HG03432 (cell line): Measurements from ENCODE around the gene PIGH.
"Not testable (repeated sequence)": the region's sequence is repeated elsewhere in the genome, so short reads cannot be mapped to it uniquely, and the experiment has no call there.

Experiments used
- ATAC-seq: cut with Tn5 transposase; IDR thresholded peaks from one replicate; pipeline ENCODE4 v1.9.1; 2021; ENCODE audit warnings: mild to moderate bottlenecking, moderate library complexity; ENCODE audit not compliant: unreplicated experiment

Gene PIGH

DNA sequence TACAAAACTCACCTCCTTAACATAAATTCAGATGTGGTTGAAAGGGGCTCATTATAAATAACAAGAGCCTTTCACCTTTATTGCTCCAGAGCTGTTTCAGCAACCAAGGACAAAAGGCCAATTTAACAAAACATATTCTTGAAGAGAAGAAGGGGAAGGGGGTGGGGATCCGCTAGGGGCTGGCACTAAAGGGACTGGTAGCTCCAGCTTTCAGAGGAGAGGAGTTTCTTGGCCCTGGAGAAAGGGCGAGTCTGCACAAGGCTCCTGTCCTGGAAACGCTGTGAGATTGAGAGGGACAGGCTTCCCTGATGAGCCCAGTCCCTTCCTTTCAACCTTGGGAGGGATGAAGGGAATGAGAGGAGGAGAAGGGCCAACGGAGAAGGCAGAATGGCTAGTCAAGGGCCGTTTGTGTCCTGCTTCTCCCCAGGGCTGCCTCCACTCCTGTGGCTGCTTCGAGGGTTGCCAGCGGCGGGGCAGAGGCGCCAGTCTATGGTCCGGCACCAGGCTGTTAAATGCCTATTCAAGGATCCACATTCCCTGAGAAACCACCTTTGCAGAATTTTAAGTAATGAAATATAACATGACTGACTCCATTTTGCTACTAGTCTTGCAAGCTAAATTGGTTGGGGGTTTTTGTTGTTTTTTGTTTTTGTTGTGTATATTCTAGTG is 9.7 kb upstream of the PIGH start:
- ATAC-seq = no peak

DNA sequence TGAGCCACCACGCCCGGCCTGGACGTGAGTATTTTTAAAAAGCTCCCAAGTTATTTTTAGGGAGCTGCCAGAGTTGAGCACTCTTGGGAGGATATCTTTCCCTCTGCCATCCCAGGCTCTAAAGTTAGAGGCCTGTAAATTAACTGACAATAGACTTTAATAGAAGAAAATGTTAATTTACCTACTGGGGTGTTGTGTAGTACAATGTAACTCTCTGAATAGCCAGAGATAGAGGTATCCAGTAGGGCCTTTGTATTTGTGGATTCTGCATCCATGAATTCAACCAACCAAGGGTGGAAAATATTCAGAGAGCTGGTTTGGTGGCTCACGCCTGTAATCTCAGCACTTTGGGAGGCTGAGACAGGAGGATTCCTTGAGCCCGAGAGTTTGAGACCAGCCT is 7.6 kb upstream of the PIGH start:
- no peak for ATAC-seq

DNA sequence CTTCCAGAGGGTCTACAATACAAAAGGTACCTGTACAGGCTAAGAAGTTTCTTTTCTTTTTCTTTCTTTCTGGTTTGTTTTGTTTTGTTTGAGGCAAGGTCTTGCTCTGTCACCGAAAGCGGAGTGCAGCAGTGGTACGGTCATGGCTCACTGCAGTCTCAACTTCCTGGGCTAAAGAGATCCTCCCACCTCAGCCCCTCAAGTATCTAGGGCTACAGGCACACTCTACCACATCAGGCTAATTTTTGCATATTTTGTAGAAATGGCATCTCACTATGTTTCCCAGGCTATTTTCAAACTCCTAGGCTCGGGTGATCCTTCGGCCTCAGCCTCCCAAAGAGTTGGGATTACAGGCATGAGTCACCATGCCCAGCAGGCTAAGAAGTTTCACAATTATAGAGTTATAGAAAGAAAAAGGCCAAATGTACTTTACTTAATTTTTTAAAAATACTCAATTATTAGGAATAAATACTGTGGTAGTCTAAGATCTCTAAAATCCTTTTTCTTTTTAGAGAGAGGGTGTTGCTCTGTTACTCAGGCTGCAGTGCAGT is 3.0 kb upstream of the PIGH start:
- peak; percentile 57 for ATAC-seq

DNA sequence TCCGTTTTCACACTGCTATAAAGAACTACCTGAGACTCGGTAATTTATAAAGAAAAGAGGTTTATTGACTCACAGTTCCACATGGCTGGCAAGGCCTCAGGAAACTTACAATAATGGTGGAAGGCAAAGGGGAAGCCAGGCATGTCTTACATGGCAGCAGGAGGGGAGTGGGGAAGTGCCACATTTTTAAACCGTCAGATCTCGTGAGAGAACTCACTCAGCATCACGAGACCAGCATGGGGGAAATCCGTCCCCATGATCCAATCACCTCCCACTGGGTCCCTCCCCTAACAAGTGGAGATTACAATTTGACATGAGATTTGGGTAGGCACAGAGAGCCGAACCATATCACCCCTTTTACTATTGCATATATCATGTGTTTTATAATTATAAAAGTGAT is 2.0 kb upstream of the PIGH start:
- ATAC-seq = no peak

DNA sequence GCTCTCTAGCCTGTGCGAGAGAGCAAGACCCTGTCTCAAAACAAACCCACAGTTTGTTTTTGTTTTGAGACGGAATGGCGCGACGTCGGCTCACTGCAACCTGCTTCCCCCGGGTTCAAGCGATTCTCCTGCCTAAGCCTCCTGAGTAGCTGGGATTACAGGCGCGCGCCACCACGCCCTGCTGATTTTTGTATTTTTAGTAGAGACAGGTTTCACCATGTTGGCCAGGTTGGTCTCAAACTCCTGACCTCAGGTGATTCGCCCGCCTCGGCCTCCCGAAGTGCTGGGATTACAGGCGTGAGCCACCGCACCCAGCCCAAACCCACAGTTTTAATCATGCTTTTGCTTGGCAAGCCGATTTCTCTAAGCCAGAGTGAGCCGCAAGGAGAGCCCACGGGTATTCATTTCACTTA is 500 bp upstream of the PIGH start:
- peak; percentile 4 for ATAC-seq

DNA sequence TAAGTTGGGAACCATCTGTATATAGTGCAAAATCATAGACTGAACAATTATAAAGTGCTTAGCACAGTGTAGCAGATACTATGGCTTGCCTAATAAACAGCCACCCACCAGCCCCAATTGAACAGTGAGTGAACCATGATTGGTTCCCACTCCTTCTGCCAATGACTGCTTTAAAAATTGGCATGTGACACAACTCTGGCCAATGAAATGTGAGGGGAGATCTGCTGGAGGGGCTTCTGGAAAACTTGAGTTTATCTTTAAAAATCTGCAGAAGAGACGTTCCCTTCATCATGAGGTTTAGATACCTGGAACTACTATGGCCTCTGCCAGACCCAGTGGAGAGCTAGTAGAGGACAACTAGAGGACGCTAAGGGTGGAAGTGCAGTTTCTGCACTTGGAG is 4.7 kb downstream of the PIGH start:
- ATAC-seq = no peak

DNA sequence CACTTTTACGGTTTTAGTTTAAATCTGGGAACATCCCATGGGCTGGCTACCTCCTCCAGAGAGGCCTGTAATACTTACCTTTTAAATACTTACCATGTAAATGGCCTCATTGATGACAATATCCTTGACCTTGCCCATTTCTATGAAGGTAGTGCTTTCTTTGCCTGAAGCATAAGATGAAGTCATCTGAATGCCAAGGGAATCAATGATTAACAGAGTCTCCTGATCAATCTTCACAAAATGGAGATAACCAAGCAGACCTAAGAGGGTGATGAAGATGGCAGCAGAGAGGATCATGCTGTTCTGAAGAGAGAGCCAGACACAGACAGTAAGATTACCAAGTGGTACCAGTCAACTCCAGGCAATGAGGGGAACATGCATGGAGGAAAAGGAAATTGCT is 6.4 kb downstream of the PIGH start:
- not testable (repeated sequence) for ATAC-seq

DNA sequence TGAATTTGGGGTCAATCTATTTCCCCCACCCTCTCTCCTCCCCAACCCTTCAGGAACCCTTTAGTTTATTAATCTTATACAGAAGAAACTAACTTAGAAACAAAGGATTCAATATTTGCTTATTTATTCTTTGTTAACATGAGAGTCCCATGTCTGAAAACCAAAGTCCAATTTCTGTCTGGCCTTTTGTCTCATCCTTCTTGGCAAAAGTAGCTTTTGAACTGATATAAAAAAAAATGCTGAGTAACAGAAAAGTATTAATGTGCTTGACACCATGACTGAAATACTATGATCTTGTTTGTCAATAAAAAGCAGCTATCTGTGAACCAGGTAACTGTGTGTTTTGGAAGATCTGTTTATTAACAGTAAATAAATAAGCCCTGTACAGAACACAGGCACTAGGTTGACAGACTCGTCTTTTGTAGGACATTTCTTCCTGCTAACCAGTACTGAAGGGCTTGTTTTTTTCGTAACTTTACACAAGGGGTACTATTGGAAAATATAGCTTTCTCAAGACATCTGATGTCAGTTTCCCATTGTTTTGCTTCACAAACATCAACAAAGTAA is 10.8 kb downstream of the PIGH start:
- no peak for ATAC-seq

DNA sequence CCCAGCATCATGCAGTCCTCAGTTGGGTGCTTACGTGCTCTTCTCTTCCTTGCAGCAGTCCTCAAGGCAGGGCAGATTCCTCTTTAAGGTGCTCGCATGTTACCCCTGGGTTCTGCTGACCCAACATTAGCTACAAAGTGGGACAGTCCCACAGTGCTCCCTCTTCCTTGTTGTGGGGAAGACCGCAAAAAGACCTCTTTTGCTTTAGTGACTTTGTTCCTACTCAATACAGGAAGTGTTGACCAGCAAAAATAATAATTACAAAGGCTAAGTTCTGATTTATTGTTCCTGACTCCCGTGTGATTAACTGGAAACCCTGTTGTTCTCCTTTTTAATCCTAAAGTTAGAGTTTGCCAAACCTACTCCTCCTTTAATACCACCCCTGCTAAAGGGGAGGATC is 13.7 kb downstream of the PIGH start:
- ATAC-seq = no peak

DNA sequence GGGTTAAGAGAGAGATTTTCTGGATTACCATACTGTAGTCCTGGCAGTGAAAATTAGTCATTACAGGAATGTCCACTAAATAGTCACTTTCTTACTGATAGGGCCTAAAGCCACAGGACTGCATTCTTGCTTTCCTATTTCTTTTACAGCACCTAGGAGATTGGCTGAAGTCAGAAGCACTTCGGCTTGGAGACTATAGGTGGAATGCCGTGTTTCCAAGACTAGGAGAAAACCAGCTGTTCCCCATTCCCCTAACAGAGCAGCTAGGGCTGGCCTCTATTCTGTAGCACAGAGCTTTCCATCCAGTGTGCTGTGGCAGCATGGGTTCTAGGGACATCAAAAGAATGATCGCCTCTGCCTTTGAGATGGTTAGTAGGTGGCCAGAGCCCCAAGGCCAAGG is 15.1 kb downstream of the PIGH start:
- ATAC-seq = no peak

DNA sequence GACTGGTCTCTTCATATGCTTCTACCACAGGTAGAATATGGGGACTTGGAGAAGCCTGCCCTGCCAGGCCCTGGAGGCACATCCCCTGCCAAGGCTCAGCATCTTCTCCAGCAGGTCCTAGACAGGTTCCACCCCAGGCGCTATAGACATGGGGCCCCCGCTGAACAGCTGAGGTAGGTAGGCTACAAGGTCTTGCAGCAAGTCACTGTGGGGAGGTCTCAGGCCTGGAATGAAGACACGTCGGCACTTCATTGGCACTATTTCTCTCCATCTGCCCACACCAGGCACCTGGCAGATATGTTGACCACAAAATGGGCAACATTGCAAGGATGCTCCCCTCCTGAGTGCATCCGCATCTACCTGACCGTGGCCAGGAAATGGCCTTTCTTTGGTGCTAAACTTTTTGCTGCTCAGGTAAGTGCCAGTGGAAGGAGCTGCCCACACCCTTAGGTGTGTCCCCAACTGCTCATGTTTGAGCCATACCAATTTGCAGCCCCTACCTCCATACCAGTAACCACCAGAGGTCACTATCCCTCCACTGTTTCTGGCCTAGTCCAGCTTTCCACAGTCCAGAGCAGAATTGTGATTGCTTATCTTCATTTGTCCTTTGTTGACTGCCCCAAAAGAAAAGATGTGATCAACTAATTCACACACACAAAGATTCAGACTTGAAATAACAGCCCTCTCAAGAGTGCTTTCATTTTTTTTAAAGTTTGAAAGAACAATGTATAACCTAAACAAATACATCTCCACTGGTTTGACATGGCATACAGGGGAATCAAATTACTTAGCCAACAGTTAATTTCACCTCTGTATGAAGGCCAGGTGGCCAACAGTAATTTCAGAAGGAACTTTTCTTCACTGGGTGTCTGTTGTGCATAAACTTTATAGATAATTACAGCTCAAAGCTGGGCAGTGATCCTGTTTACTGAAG is 16.1 kb downstream of the PIGH start:
- ATAC-seq = no peak

DNA sequence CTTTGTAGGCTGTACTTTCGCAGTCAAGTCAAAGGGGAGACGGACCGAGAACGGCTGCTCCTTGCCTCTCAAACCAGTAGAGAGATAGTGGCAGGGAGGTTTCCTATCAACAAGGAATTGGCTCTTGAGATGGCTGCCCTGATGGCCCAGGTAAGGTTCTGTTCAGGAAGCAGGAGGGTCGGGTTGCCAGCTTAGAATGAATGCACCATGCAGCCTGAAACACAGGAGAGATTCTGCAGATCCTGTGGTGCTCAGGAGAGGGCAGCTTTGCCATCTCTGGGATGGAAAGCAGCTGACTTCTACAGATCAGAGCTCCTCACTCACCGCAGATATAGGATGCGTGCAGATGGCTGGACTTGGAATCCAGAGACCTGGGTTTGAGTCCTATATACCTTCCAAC is 18.0 kb downstream of the PIGH start:
- no peak for ATAC-seq

DNA sequence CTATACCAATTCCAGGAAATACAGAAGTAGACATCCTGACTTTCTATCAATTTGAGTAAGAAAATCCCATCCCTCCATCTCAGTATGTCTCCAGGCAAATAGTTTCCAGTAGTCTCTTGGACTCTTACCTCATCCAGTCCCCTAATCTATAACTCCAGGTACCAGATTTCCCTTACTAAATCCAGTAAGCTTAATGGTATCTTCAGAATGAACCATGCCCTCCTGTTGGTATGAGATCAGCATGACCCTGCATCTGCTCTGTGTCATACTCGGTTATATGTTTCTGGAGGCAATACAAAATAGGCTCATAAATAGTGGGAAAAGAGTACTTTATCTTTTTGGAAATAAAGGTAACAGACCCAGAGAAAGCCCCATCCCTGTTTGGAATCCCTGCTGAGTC is 18.4 kb downstream of the PIGH start:
- ATAC-seq = no peak

DNA sequence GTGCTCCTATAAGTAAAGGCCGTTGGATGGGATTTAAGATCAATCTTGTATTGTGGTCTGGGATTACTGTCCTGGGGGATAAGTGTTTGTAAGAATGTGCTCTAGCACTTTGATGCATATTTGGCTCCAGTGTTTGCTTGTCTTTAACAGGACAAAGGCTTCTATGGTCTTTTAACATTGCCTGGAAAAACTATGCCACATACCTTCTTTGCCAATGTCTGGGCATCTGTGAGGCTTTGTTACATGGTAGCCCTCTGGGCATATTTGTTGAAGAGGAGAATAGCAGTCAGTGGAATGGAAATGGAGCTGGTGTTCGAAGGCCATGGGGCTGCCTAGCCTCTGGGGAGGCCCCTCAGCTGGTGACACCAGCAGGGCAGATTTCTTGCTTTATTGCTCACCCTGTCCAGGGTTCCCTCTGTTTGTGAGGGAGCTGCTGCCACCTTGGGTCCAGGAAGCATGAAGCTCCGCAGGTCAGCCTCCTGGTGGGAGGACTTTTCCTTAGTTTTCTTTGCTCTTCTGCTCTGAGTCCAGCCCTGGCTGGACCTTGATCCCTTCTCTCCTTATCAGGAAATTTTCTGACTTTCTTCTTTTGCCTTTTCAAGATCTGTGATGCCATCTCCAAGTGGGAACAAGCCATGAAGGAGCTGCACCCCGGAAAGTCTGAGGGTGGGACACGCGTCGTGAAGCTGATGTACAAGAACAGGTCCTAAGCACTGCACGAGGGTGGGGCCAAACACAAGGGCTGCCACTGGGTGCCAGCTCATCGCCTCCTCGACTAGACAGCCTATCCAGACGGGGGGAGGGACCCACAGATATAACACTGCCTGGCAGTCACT is 19.5 kb downstream of the PIGH start:
- no peak for ATAC-seq

DNA sequence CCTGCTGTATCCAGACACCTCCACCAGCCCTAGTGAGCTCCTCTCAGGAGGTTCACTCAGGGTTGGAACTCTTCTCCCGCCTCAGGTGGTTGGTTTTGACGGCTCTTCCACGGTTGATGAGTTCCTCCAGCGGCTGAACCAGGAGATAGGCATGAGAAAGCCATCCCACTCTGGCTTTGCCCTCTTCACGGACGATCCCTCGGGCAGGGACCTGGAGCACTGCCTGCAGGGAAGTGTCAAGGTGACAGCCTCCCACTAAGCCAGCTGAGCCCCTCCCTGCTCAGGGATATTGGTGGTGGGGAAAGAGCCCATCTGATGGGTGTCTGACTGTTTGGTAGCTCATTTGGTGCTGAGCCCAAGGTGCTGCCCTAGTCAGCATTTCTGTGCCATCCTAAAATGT is 20.4 kb downstream of the PIGH start:
- no peak for ATAC-seq

DNA sequence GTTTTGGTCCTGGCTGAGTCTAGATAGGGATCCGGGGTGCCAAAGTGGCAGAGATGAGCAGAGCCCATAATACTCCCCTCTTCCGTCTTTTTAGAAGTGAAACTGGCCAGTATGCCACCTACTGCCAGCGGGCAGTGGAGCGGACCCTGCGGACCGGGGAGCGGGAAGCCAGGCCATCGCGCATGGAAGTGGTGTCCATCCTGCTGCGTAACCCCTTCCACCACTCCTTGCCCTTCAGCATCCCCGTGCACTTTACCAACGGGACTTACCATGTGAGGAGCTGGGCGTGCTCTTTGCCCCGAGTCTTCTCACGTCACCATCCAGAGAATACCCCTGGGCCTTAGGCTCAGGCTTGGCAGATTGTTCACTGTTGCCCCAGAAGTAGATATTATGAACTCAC is 21.0 kb downstream of the PIGH start:
- ATAC-seq = no peak

DNA sequence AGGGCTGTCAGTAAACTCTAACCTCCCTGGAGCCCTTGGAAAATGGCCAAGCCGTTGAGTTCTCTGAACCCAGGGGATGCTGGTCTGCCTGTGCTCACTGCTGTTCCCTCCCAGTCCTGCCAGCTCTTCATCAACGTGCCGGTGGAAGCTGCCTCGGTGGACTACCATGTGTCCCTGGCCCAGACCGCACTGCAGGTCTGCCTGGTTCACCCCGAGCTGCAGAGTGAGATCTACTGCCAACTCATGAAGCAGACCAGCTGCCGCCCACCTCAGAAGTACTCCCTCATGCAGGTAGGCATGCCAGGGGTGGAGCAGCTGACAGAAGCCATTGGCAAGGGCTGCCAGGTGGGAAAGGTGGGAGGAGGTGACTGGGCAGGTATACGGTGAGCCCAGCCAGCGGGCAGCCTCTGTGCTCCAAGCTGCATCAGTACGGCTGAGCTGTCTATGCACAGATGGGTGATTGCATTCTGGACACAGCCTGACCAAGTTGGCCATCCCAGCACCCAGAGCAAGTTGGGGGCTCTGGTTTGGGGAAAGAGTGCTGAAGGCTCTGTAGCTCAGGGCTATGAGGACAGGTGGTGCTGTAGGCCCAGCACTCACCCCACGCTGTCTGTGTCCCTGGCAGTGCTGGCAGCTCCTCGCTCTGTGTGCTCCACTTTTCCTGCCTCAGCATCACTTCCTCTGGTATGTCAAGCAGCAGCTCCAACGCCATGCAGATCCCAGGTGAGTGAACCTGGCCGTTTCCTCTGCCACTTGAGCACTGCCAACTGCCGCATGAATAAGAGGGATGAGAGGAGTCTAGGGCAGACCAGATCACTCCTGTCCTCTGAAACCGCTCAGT is 21.9 kb downstream of the PIGH start:
- ATAC-seq = no peak

DNA sequence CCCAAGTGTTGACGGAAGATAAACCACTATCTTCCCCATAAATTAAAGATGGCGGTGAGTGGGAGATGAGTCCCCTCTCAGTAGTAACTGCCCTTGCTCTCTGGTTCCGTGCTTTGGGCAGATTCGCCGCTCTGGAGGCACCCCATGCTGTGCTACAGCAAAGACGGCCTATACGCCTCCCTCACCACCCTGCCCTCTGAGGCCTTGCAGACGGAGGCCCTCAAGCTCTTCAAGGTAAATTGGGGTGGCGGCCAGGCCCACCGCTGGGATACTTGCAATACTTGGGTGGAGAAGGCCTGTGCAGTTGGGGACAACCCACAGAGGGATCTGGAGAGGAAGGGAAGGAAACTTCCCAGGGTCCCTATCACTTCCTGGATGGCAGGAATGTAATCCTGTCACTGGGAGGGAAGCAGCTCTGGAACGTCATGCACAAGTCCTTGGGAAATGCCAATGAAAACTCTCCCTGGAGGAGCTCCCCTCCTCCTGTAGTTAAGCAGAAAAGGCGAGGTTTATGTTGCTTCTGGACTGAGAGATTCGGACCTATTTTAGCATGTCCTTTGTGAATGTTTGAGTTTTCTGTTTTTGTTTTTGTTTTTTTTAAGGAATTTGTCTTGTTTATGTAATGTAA is 22.8 kb downstream of the PIGH start:
- no peak for ATAC-seq

DNA sequence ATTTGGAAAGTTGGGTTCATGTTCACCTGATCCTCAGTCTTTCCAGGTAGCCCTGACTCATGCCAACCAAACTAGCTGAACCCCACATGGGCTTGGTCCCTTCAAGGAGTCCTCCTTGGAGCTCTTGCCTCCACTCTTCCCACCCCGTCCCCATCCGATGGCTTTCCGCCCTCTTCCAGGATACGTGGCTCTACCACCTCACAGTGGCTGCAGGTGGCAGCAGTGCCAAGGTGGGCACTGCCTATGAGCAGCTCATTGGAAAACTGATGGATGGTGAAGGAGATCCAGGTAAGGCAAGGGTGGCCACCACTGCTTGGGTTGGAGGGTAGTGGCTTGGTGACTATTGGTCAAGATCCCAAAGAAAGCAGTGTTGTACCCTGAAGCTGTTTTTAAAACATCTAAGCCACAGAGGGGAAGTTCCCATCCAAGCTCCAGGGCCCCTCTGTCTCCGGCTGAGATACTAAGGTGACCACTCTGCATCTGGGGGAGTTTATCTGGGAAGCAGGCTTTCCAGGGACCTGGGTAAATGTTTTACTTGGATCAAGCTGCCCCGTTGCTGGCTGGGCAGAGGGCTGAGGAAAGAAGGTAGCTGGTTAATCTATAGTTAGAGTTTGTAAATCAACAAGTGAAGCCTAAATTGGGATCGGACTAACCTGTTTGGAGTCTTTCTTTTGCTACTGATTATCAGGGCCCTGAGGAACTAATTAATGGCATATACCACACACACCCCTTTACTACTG is 23.7 kb downstream of the PIGH start:
- no peak for ATAC-seq
